Spinal cord (tissue), 10 donors: ENCODE data around the gene ARHGEF19. TPM values are rescaled to one million over a fixed set of nuclear protein-coding genes. Genes with fewer than 3 reads are reported as not detected.
A peak's percentile ranks its signal among the peaks of the same experiment; 100 is the strongest.

ENCODE experiments used
- DNase-seq, 6 donors: peaks; one replicate each; pipeline versions ENCODE4 v3.0.0 to v3.0.0-alpha.2; 2013 to 2015; ENCODE audit warnings: low spot score in 6 of 6, low read depth in 4 of 6
- H3K27ac ChIP-seq: one replicate; pipeline ENCODE4 v1.5.1; 2013; ENCODE audit warnings: low read depth, low read length, control low read depth
- H3K27me3 ChIP-seq: one replicate; pipeline ENCODE4 v1.6.1; 2013; ENCODE audit warnings: low read length; ENCODE audit not compliant: control insufficient read depth, insufficient read depth
- H3K36me3 ChIP-seq: one replicate; pipeline ENCODE4 v1.6.1; 2013; ENCODE audit warnings: low read length; ENCODE audit not compliant: control insufficient read depth, insufficient read depth
- H3K4me1 ChIP-seq: one replicate; pipeline ENCODE4 v1.6.1; 2013; ENCODE audit warnings: low read length; ENCODE audit not compliant: control insufficient read depth, insufficient read depth
- H3K4me3 ChIP-seq: one replicate; pipeline ENCODE4 v1.5.1; 2013; ENCODE audit warnings: low read depth, low read length, control low read depth
- H3K9me3 ChIP-seq: one replicate; pipeline ENCODE4 v1.6.1; 2013; ENCODE audit warnings: low read length; ENCODE audit not compliant: control insufficient read depth, insufficient read depth
- WGBS: methylation state at CpG from one replicate; pipeline ENCODE4 v1.1.5; 2013; ENCODE audit warnings: missing lambda C conversion rate; ENCODE audit not compliant: insufficient coverage; 5-methylcytosine and 5-hydroxymethylcytosine counted together
- polyA plus RNA-seq, 2 donors: library from polyadenylated mRNA; unstranded; fragments of 120-200 nt; gene quantifications; one replicate each; pipeline ENCODE4 v1.2.1, GENCODE V29; 2013; ENCODE audit not compliant: insufficient read length in 2 of 2
- total RNA-seq, 2 donors: library from RNA; depleted of rRNA in 1 of 2; stranded (reverse); fragments of 120-200 nt in 1 of 2; fragments of >200 nt in 1 of 2; gene quantifications; one replicate each; pipeline versions ENCODE4 v1.2.3 to v1.2.4, GENCODE V29; 2013 to 2014
- donor health status: healthy.

The ARHGEF19 gene
- total and polyA plus RNA-seq, 4 donors, result 1.6 to 5.1 (median 2.5) TPM

GRCh38 chr1:16187748-16188401 is 24.6 kb downstream of the ARHGEF19 start:
- no peak overlapping the region for H3K27ac ChIP-seq
- peaks cover 34% of the 10 kb centered on the region for H3K4me1 ChIP-seq
- DNase-seq, result peak in 2 of 6 donors; percentile 59 to 80
- H3K27me3 ChIP-seq, result no peaks in the 10 kb centered on the region
- no peaks in the 10 kb centered on the region for H3K36me3 ChIP-seq
- H3K9me3 ChIP-seq, result no peaks in the 10 kb centered on the region
- H3K4me3 ChIP-seq, result no peak overlapping the region
- WGBS, result 34% methylated on average over 13 of the region's 15 CpGs

GRCh38 chr1:16186655-16187235 is 25.7 kb downstream of the ARHGEF19 start:
- Histone ChIP-seq H3K9me3 (no peaks in the 10 kb centered on the region), H3K4me1 (peaks cover 36% of the 10 kb centered on the region), H3K27ac (no peak overlapping the region), H3K36me3 (no peaks in the 10 kb centered on the region), H3K4me3 (no peak overlapping the region), H3K27me3 (no peaks in the 10 kb centered on the region)
- WGBS, result 82% methylated on average over 4 of the region's 9 CpGs
- no peak for DNase-seq

DNA sequence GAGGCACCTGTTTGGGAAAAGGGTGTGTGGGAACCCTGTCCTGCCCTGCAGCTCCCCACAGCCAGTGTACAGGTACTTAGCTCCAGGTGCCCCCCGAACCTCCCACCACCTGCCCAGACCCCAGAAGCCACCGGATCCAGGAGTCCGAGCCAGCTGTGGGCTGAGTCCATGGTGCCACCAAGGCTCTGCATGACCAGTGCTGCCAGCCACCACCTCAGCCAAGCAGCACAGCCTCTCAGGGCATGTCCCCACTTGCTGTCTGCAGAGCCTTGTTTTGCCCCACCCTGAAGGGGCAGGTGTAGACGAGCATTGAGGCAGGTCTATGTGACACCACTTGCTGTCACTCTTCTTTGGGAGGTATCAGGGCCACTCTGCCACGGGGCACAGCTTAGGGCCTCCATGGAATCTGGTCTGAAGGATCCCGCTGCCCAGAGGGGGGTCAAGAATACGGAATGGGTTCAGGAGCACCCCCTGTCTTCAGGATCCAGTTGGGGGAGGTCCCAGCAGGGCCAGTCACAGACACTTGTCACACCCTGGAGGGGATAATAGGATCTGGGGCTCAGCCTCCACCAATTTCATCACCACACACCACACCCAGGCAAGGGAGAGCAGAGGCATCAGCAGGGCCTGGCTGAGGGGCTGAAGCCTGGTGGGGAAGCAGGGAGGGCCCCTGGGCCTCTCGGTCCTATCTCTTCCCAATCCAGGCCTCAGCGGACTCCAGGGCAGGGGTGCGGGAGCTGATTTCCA is 27.7 kb downstream of the ARHGEF19 start:
- no peak for DNase-seq
- no peak overlapping the region for H3K27ac ChIP-seq
- no peaks in the 10 kb centered on the region for H3K27me3 ChIP-seq
- H3K4me1 ChIP-seq, result peaks cover 27% of the 10 kb centered on the region
- WGBS, result 92% methylated on average over 10 of the region's 10 CpGs
- no peaks in the 10 kb centered on the region for H3K9me3 ChIP-seq
- no peak overlapping the region for H3K4me3 ChIP-seq
- no peaks in the 10 kb centered on the region for H3K36me3 ChIP-seq

GRCh38 chr1:16183765-16184556 is 28.5 kb downstream of the ARHGEF19 start:
- DNase-seq, result no peak
- H3K27ac ChIP-seq, result no peak overlapping the region
- H3K36me3 ChIP-seq, result no peaks in the 10 kb centered on the region
- H3K4me3 ChIP-seq, result no peak overlapping the region
- 82% methylated on average over 16 of the region's 19 CpGs for WGBS
- no peaks in the 10 kb centered on the region for H3K27me3 ChIP-seq
- H3K4me1 ChIP-seq, result peaks cover 20% of the 10 kb centered on the region
- no peaks in the 10 kb centered on the region for H3K9me3 ChIP-seq

GRCh38 chr1:16183179-16183578 is 29.3 kb downstream of the ARHGEF19 start:
- H3K9me3 ChIP-seq, result no peaks in the 10 kb centered on the region
- H3K4me3 ChIP-seq, result no peak overlapping the region
- DNase-seq, result no peak
- no peaks in the 10 kb centered on the region for H3K36me3 ChIP-seq
- WGBS, result 74% methylated on average over 11 of the region's 13 CpGs
- peaks cover 18% of the 10 kb centered on the region for H3K4me1 ChIP-seq
- H3K27me3 ChIP-seq, result no peaks in the 10 kb centered on the region
- no peak overlapping the region for H3K27ac ChIP-seq

DNA sequence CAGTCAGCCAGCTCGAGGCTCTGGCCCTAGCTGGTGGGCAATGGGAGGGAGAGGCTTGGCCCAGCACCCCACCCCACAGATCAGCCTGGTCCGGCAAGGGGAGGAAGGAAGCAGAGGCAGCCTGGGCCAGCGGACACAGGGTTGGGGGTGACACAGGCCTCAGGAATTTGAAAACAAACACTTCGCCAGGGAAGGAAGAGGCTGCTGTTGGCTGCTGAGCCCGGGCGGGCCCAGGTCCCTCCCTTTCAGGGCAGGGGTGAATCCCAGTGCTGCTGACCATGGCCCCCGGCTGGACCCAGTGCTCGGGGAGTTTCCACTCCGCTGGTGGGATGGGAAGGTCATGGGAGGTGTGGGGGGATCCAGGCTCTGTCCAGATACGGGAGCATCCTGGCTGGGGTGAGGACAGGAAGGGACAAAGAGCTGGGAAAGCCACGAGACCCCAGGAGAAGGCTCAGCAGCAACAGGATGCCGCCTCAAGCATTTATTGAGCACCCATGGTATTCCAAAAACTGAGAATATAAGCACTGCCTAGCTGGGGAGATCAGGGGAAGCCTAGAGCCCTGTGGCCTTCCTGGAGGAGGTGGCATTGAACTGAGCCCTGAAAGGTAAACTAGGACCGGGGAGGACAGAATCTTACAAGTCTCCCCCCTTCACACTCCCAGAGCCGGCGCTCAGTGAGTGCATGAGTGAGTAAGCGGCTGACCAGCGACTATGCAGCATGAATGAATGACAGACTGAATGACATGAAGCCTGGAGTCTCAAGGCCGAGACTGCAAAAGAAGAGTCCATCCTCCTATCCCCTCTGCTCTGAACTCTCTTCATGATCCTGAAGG is 30.3 kb downstream of the ARHGEF19 start:
- Histone ChIP-seq H3K27me3 (no peaks in the 10 kb centered on the region), H3K36me3 (no peaks in the 10 kb centered on the region), H3K9me3 (no peaks in the 10 kb centered on the region), H3K4me3 (no peak overlapping the region), H3K4me1 (peaks cover 20% of the 10 kb centered on the region), H3K27ac (peak overlapping the region; percentile 85)
- peak in 1 of 6 donors; percentile 54 for DNase-seq
- 65% methylated on average over 14 of the region's 18 CpGs for WGBS

DNA sequence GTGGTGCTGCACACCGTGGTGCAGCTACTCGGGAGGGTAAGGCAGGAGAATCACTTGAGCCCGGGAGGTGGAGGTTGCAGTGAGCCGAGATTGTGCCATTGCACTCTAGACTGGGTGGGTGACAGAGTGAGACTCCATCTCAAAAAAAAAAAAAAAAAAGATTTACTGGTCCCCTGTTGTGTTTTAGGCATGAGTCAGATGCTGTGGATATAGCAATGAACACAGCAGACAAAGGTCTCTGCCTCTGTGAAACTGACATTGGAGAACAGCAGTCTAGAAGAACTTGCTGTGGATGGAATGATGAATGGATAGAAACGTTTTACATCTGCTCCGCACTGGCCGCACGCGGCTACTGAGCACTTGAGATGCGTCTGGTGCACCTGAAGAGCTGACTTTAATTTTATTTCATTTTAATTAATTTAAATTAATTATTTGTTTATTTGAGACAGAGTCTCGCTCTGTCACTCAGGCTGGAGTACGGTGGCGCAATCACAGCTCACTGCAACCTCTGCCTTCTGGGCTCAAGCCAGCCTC is 32.1 kb downstream of the ARHGEF19 start:
- Histone ChIP-seq H3K4me1 (peaks cover 37% of the 10 kb centered on the region), H3K27ac (no peak overlapping the region)
- WGBS, result 47% methylated on average over 2 of the region's 13 CpGs

DNA sequence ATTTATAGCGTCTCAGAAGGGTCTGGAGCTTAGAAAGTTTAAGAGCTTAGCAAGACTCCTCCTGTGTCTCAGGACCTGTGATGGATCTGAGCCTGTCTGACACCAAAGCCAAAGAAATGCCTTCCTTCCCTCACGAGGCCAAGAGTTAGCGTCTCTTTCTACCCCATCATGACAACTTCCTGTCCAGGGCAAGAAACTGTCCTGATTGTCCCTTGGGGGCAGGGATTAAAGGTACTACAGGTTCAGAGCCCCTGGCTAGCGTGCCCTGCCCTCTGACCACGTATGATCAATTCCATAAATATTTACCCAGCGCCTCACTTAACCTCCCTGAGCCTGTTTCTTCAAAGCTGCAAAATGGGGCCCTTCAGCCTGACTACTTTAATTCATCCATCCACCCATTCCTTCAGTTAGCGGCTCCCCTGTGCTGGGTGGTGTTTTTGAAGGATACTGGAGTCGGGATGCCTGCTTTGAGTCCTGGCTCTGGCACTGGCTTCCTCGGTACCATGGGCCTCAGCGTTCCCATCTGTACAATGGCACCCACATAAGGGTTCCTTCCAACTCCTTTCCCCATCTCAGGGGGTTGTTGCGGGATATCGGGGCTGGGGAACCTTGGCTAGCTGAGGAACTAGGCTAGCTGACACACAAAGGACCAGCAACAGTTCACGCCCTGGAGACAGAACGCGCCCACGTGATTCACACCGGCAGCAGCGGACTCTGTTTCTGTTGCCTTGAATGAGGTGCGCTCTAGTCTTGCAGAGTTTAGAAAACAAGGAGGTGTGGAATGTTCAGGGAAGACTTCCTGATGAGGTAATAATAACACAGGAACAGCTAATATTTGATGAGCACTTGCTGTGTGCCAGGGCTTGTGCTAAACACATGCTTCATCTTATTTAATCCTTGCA is 33.6 kb downstream of the ARHGEF19 start:
- Histone ChIP-seq H3K27ac (no peak overlapping the region), H3K9me3 (no peaks in the 10 kb centered on the region), H3K4me1 (peaks cover 52% of the 10 kb centered on the region), H3K36me3 (no peaks in the 10 kb centered on the region), H3K27me3 (no peaks in the 10 kb centered on the region), H3K4me3 (no peak overlapping the region)
- DNase-seq, result no peak
- 85% methylated on average over 17 of the region's 19 CpGs for WGBS

More for the DNA sequence above, 32.1 kb downstream of the ARHGEF19 start:
- H3K4me3 ChIP-seq, result no peak overlapping the region
- no peaks in the 10 kb centered on the region for H3K9me3 ChIP-seq
- H3K36me3 ChIP-seq, result no peaks in the 10 kb centered on the region
- no peak for DNase-seq
- no peaks in the 10 kb centered on the region for H3K27me3 ChIP-seq
